ENCODE measurements around the gene DNAH2.

- TF ChIP-seq EZH2phosphoT487 (IDR thresholded peaks at IDR 0.05; ENCODE audit: low read depth) (no peak), CTCF (IDR thresholded peaks at IDR 0.05; ENCODE audit: low read depth, low read length) (no peak)
Observed at GRCh38 chr17:7867881-7868329, 150.4 kb downstream of the DNAH2 start.

Measured in OCI-LY3 (cell line).